Tibial nerve (tissue), 4 donors: ENCODE results near the gene POLR1G. TPM values are rescaled to one million over a fixed set of nuclear protein-coding genes. Genes with fewer than 3 reads are reported as not detected.

Experiments
- DNase-seq, 2 donors: peaks; one replicate each; pipeline ENCODE4 v3.0.0-alpha.2; 2019; ENCODE audit warnings: low spot score in 2 of 2
- H3K27ac ChIP-seq, 4 donors: fragments of 200-600 bp; sonication (generic) in 3 of 4; one replicate each; pipeline ENCODE4 v1.5.1; 2017 to 2019; ENCODE audit warnings: mild to moderate bottlenecking in 1 of 4
- H3K27me3 ChIP-seq, 2 donors: fragments of 200-600 bp; sonication (generic) in 1 of 2; one replicate each; pipeline versions ENCODE4 v1.5.1 to v1.6.0; 2017 to 2019
- H3K36me3 ChIP-seq, 3 donors: fragments of 200-600 bp; sonication (generic); one replicate each; pipeline ENCODE4 v1.5.1; 2018 to 2019
- H3K4me1 ChIP-seq, 4 donors: fragments of 200-600 bp; sonication (generic) in 3 of 4; one replicate each; pipeline ENCODE4 v1.5.1; 2017 to 2019
- H3K4me3 ChIP-seq, 4 donors: fragments of 200-600 bp; sonication (generic) in 3 of 4; one replicate each; pipeline ENCODE4 v1.5.1; 2017 to 2019; ENCODE audit warnings: mild to moderate bottlenecking in 1 of 4, moderate library complexity in 1 of 4
- H3K9me3 ChIP-seq, 4 donors: fragments of 200-600 bp; sonication (generic) in 3 of 4; one replicate each; pipeline ENCODE4 v1.5.1; 2017 to 2019
- EP300 ChIP-seq, 2 donors: sonication (generic); formaldehyde crosslinking; IDR thresholded peaks; one replicate each; pipeline ENCODE4 v1.6.1; 2017; ENCODE audit warnings: antibody characterized with exemption in 2 of 2, mild to moderate bottlenecking in 1 of 2
- POLR2A ChIP-seq, 2 donors: fragments of 450-650 bp; IDR thresholded peaks; one replicate each; pipeline ENCODE4 v1.6.1; 2017; ENCODE audit warnings: antibody characterized with exemption in 2 of 2, mild to moderate bottlenecking in 2 of 2, moderate library complexity in 2 of 2
- WGBS, 2 donors: methylation state at CpG; one replicate each; pipeline ENCODE4 v1.1.5; 2018; 5-methylcytosine and 5-hydroxymethylcytosine counted together
- total RNA-seq, 4 donors: library from RNA; depleted of rRNA; stranded (reverse); fragments of >200 nt; gene quantifications; one replicate each; pipeline ENCODE4 v1.1.0, GENCODE V29; 2016
- TF ChIP-seq, protein P1 (sequence below), 5 experiments: fragments of 200-600 bp in 3 of 5; fragments of 450-650 bp in 2 of 5; sonication (generic) in 3 of 5; IDR thresholded peaks; one replicate each; pipeline ENCODE4 v1.5.1; 2016 to 2019; ENCODE audit warnings: antibody characterized with exemption in 5 of 5, mild to moderate bottlenecking in 3 of 5, moderate library complexity in 2 of 5

The POLR1G gene
- total RNA-seq, 4 donors from 2014 or later, result 2.2 to 10.8 (median 6.2) TPM

DNA sequence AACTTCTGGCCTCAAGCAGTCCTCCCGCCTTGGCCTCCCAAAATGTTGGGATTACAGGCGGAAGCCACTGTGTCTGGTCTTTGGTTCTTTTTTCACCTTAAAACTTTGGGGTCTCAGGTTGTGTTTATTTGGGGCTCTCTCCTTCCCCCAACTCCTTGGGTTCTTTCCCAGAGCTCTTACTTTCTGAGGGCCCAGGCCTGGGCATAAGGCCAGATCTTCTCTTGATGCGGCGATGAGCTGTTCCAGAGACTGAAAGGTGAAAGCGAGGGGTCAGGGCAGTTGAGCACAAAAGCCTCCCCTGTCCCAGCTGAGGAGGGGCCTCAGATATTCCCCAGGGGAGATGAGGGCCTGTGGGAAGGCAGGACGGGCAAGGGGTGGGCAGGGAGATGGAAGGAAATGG lies 7.1 kb downstream of the POLR1G start:
- no peak for TF ChIP-seq POLR2A (IDR thresholded peaks at IDR 0.05)
- TF ChIP-seq, protein P1, sequence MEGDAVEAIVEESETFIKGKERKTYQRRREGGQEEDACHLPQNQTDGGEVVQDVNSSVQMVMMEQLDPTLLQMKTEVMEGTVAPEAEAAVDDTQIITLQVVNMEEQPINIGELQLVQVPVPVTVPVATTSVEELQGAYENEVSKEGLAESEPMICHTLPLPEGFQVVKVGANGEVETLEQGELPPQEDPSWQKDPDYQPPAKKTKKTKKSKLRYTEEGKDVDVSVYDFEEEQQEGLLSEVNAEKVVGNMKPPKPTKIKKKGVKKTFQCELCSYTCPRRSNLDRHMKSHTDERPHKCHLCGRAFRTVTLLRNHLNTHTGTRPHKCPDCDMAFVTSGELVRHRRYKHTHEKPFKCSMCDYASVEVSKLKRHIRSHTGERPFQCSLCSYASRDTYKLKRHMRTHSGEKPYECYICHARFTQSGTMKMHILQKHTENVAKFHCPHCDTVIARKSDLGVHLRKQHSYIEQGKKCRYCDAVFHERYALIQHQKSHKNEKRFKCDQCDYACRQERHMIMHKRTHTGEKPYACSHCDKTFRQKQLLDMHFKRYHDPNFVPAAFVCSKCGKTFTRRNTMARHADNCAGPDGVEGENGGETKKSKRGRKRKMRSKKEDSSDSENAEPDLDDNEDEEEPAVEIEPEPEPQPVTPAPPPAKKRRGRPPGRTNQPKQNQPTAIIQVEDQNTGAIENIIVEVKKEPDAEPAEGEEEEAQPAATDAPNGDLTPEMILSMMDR (IDR thresholded peaks at IDR 0.05), result no peak
- TF ChIP-seq EP300 (IDR thresholded peaks at IDR 0.05), result no peak
- H3K36me3 ChIP-seq, result peaks cover 3 to 88% (median 15%) of the 10 kb centered on the region in 3 donors
- DNase-seq, result no peak
- peaks cover 0 to 13% (median 0%) of the 10 kb centered on the region in 4 donors for H3K4me1 ChIP-seq
- H3K27ac ChIP-seq, result no peak overlapping the region
- 75 to 80% methylated on average over 6 of the region's 6 CpGs for WGBS, 2 donors
- no peaks in the 10 kb centered on the region for H3K9me3 ChIP-seq
- no peaks in the 10 kb centered on the region for H3K27me3 ChIP-seq
- H3K4me3 ChIP-seq, result no peak overlapping the region

GRCh38 chr19:45414468-45414867 lies 8.0 kb downstream of the POLR1G start:
- H3K4me3 ChIP-seq, result no peak overlapping the region
- no peak for DNase-seq
- no peak overlapping the region for H3K27ac ChIP-seq
- no peaks in the 10 kb centered on the region for H3K9me3 ChIP-seq
- 94% methylated on average over 8 of the region's 8 CpGs for WGBS, 2 donors
- H3K36me3 ChIP-seq, result peaks cover 3 to 88% (median 15%) of the 10 kb centered on the region in 3 donors
- peaks cover 0 to 13% (median 2%) of the 10 kb centered on the region in 4 donors for H3K4me1 ChIP-seq
- TF ChIP-seq, protein P1 (IDR thresholded peaks at IDR 0.05), result no peak
- TF ChIP-seq EP300 (IDR thresholded peaks at IDR 0.05), result no peak
- no peak for TF ChIP-seq POLR2A (IDR thresholded peaks at IDR 0.05)
- H3K27me3 ChIP-seq, result no peaks in the 10 kb centered on the region

GRCh38 chr19:45417151-45417550 lies 10.7 kb downstream of the POLR1G start:
- Histone ChIP-seq H3K27me3 (no peaks in the 10 kb centered on the region), H3K27ac (peak overlapping the region in 1 of 4 donors; percentile 37), H3K4me3 (no peak overlapping the region), H3K36me3 (peaks cover 3 to 99% (median 15%) of the 10 kb centered on the region in 3 donors), H3K9me3 (no peaks in the 10 kb centered on the region), H3K4me1 (peaks cover 0 to 24% (median 2%) of the 10 kb centered on the region in 4 donors)
- no peak for DNase-seq
- no peak for TF ChIP-seq EP300 (IDR thresholded peaks at IDR 0.05)
- TF ChIP-seq, protein P1 (IDR thresholded peaks at IDR 0.05), result no peak
- no peak for TF ChIP-seq POLR2A (IDR thresholded peaks at IDR 0.05)
- WGBS, 2 donors, result 75 to 90% methylated on average over 4 of the region's 4 CpGs

DNA sequence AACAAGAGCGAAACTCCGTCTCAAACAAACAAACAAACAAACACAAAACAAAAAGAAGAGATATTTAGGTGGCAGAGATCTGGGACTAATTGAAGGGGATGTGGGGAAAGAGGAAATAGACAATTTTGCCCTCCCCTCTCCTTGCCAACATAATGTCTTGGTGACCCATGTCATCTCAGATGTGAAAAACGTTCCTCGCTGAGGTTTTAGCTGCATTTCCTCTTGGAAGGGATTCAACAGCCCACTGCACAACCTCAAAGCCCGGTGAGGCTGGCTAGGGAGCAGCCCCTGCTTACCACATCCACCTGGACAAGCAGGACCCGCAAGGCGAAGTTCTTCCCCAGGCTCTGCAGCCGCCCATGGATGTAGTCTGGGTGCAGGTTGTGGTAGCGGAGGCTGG lies 12.4 kb downstream of the POLR1G start:
- WGBS, 2 donors, result 64 to 71% methylated on average over 9 of the region's 9 CpGs
- DNase-seq, result no peak
- H3K9me3 ChIP-seq, result no peaks in the 10 kb centered on the region
- TF ChIP-seq, protein P1 (IDR thresholded peaks at IDR 0.05), result no peak
- TF ChIP-seq EP300 (IDR thresholded peaks at IDR 0.05), result no peak
- no peak for TF ChIP-seq POLR2A (IDR thresholded peaks at IDR 0.05)
- no peak overlapping the region for H3K4me3 ChIP-seq
- H3K27me3 ChIP-seq, result no peaks in the 10 kb centered on the region
- H3K36me3 ChIP-seq, result peaks cover 0 to 82% (median 2%) of the 10 kb centered on the region in 3 donors
- H3K4me1 ChIP-seq, result peaks cover 0 to 36% (median 5%) of the 10 kb centered on the region in 4 donors
- H3K27ac ChIP-seq, result no peak overlapping the region

DNA sequence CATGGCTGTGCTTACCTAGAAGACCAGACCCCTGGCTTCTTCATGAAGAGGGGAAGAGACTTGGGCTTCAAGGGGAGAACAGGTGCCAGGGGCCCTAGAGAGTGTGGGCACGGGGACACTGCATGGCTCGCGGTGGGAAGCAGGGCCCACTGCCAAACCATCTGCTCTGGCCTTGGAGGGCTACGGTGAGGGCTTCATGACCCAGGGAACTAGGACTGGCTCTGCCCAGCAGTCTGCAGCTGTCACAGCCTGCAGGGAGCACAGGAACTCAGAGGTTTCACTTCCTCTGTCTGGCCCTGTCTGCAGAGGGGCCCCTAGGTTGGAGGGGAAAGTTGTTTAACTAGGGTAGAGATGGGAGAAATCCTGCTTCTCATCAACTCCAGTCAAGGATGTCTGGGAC lies 13.0 kb downstream of the POLR1G start:
- WGBS, 2 donors, result 64 to 72% methylated on average over 4 of the region's 4 CpGs
- DNase-seq, result no peak
- peaks cover 0 to 76% (median 0%) of the 10 kb centered on the region in 3 donors for H3K36me3 ChIP-seq
- TF ChIP-seq EP300 (IDR thresholded peaks at IDR 0.05), result no peak
- TF ChIP-seq, protein P1 (IDR thresholded peaks at IDR 0.05), result no peak
- no peak for TF ChIP-seq POLR2A (IDR thresholded peaks at IDR 0.05)
- H3K27ac ChIP-seq, result peak overlapping the region in 1 of 4 donors; percentile 53
- no peak overlapping the region for H3K4me3 ChIP-seq
- no peaks in the 10 kb centered on the region for H3K27me3 ChIP-seq
- no peaks in the 10 kb centered on the region for H3K9me3 ChIP-seq
- peaks cover 0 to 42% (median 10%) of the 10 kb centered on the region in 4 donors for H3K4me1 ChIP-seq
